Stimulated activated CD4-positive, alpha-beta T cell treated with anti-CD3 and anti-CD28 coated beads, Interleukin-1b, Interleukin-23, amount 100 ng/mL, for 1 hour (primary cell): ENCODE measurements around the gene TNS2.

ENCODE experiments used
- DNase-seq, 2 donors: peaks; one replicate each; pipeline ENCODE4 v3.0.0-alpha.2; 2020; ENCODE audit warnings: low read depth in 2 of 2

TNS2 gene

GRCh38 chr12:53044896-53045695 lies 4.8 kb upstream of the TNS2 start:
- no peak for DNase-seq

- DNase-seq = no peak
Measured at GRCh38 chr12:53045696-53046045, 4.2 kb upstream of the TNS2 start.

- DNase-seq = no peak
Measured at GRCh38 chr12:53046655-53047220, 3.1 kb upstream of the TNS2 start.

- peak; percentile 32 to 56 for DNase-seq
Measured at GRCh38 chr12:53047221-53048032, 2.4 kb upstream of the TNS2 start.

GRCh38 chr12:53048033-53048779 lies 1.7 kb upstream of the TNS2 start:
- no peak for DNase-seq

GRCh38 chr12:53048780-53049401 lies 974 bp upstream of the TNS2 start:
- DNase-seq = no peak

GRCh38 chr12:53050426-53051057 lies 677 bp downstream of the TNS2 start:
- DNase-seq = no peak

GRCh38 chr12:53051058-53051880 lies 1.4 kb downstream of the TNS2 start:
- no peak for DNase-seq

- no peak for DNase-seq
Measured at GRCh38 chr12:53051881-53052412, 2.1 kb downstream of the TNS2 start.

- no peak for DNase-seq
Measured at GRCh38 chr12:53052419-53053217, 2.8 kb downstream of the TNS2 start.

GRCh38 chr12:53053218-53054111 lies 3.6 kb downstream of the TNS2 start:
- DNase-seq = peak in 1 of 2 donors; percentile 24

GRCh38 chr12:53054112-53054878 lies 4.4 kb downstream of the TNS2 start:
- peak; percentile 86 for DNase-seq

GRCh38 chr12:53055471-53056266 lies 5.8 kb downstream of the TNS2 start:
- DNase-seq = no peak

GRCh38 chr12:53056296-53056695 lies 6.4 kb downstream of the TNS2 start:
- no peak for DNase-seq

GRCh38 chr12:53056901-53057300 lies 7.0 kb downstream of the TNS2 start:
- no peak for DNase-seq

GRCh38 chr12:53057816-53058500 lies 8.1 kb downstream of the TNS2 start:
- DNase-seq = no peak
